ENCODE results near the gene SLC30A10. TPM values are rescaled to one million over a fixed set of nuclear protein-coding genes. Genes with fewer than 3 reads are reported as not detected.

Gene SLC30A10
- total RNA-seq, 6 experiments from 2014 or later = 25.5 to 55.5 (median 36.6) TPM

DNA sequence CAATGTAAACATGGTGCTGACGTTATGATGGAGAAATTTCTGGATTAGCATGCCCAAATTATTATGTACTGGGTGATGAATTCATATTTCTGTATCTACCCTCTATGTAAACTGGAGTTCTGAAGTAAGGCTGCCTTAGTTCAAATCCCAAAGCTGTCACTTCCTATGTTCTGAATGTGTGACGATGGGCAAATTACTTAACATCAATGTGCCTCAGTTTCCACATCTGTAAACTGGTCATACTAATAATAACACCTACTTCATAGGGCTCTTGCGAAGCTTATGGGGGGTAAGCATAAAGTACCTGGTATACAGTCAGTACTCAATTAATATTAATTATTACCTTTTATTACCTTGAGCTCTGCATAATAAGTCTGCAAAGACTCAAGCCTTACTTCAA, 45.6 kb downstream of the SLC30A10 start:
- 61% methylated on average over 3 of the region's 3 CpGs for WGBS (ENCODE audit: insufficient coverage, low coverage, low lambda C conversion rate, missing lambda C conversion rate)
- no peak for ATAC-seq
- DNase-seq = no peak
- TF ChIP-seq CTCF (IDR thresholded peaks at IDR 0.05) (no peak), POLR2A (IDR thresholded peaks at IDR 0.05) (no peak)
- Histone ChIP-seq H3K9me3 (no peaks in the 10 kb centered on the region), H3K27ac (peak overlapping the region in 1 of 3 donors; percentile 53), H3K36me3 (no peaks in the 10 kb centered on the region), H3K27me3 (no peaks in the 10 kb centered on the region), H3K4me3 (no peak overlapping the region), H3K4me1 (peaks cover 0 to 28% (median 9%) of the 10 kb centered on the region in 4 donors)
- intact Hi-C loops (cut with DNase I) = no loop called here

DNA sequence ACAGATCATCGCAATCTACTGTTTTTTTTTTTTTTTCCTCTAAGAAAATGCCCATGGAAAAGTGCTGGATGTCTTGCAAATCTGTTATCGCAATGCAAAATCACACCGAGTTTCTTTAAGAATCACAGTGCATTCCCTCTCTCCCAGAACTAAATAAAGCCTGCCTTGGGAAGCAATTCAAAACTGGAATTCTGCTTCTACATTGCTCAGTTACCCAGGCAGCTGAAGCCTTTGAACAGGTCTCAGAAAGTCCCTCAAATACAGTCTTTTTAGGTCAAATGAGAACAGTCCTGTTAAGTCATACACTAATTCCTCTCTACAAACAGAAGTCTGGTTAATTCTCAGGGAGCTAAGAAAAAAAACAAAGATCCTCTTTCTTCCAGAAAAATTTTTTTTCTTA, 46.3 kb downstream of the SLC30A10 start:
- Histone ChIP-seq H3K27ac (peak overlapping the region in 1 of 3 donors; percentile 26), H3K36me3 (no peaks in the 10 kb centered on the region), H3K9me3 (no peaks in the 10 kb centered on the region), H3K27me3 (no peaks in the 10 kb centered on the region), H3K4me3 (no peak overlapping the region), H3K4me1 (peaks cover 0 to 28% (median 9%) of the 10 kb centered on the region in 4 donors)
- DNase-seq (no peak), ATAC-seq (peak in 2 of 4 donors; percentile 3 to 6)
- intact Hi-C loops (cut with DNase I) = no loop called here
- 49% methylated on average over 3 of the region's 3 CpGs for WGBS (ENCODE audit: insufficient coverage, low coverage, low lambda C conversion rate, missing lambda C conversion rate)
- no peak for TF ChIP-seq POLR2A (IDR thresholded peaks at IDR 0.05)
- no peak for TF ChIP-seq CTCF (IDR thresholded peaks at IDR 0.05)

DNA sequence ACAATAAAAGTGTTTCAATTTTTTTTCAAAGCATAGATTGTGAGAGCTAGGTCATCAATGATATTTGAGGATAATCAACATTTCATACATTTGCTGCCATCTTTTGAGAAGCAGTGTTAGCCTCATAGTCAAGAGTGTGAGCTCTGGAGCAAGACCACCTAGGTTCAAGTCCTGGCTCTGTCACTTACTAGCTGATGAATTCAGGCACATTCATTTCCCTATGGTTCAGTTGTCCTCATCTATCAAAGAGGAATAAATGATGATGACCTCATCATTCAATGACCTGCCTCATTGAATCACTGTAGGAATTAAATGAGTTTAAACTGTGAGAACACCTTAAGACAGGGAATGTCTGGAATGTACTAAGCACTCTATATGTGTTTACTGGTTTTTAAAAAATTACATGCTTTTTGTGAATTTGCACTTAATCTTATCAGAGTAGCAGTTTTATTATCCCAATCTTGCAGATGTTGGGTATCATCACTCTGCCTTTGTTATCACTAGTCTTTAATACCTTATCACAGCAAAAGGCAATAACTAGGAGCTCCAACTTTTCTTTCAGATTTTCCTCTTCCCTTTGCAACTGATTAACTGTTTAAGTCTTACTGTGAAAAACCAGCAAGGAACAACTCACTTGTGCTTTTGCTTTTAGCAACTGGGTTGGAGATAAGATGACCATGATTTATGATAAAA, 47.4 kb downstream of the SLC30A10 start:
- H3K27me3 ChIP-seq = no peaks in the 10 kb centered on the region
- intact Hi-C loops (cut with DNase I) = no loop called here
- H3K27ac ChIP-seq = peak overlapping the region in 2 of 3 donors; percentile 22 to 26
- no peaks in the 10 kb centered on the region for H3K36me3 ChIP-seq
- H3K9me3 ChIP-seq = no peaks in the 10 kb centered on the region
- no peak for DNase-seq
- H3K4me3 ChIP-seq = no peak overlapping the region
- peaks cover 0 to 28% (median 11%) of the 10 kb centered on the region in 4 donors for H3K4me1 ChIP-seq
- TF ChIP-seq POLR2A (IDR thresholded peaks at IDR 0.05) (no peak), CTCF (IDR thresholded peaks at IDR 0.05) (no peak)
- ATAC-seq = peak in 1 of 4 donors; percentile 9

GRCh38 chr1:219876798-219877209, 51.6 kb downstream of the SLC30A10 start:
- no peak for TF ChIP-seq POLR2A (IDR thresholded peaks at IDR 0.05)
- TF ChIP-seq CTCF (IDR thresholded peaks at IDR 0.05) = peak; percentile 41 to 56 (median 54)
- intact Hi-C loops (cut with DNase I) = no loop called here
- Histone ChIP-seq H3K9me3 (no peaks in the 10 kb centered on the region), H3K36me3 (no peaks in the 10 kb centered on the region), H3K27me3 (no peaks in the 10 kb centered on the region), H3K4me1 (peaks cover 0 to 16% (median 4%) of the 10 kb centered on the region in 4 donors), H3K4me3 (no peak overlapping the region), H3K27ac (no peak overlapping the region)
- whole genome bisulfite sequencing (ENCODE audit: insufficient coverage, low coverage, low lambda C conversion rate, missing lambda C conversion rate) = 20% methylated on average over 5 of the region's 5 CpGs
- peak; percentile 74 to 87 (median 82) for ATAC-seq
- peak in 2 of 3 donors; percentile 43 to 51 for DNase-seq
